GM19455 (cell line): ENCODE measurements around the gene IL4.
"Not testable (repeated sequence)": the region's sequence is repeated elsewhere in the genome, so short reads cannot be mapped to it uniquely, and the experiment has no call there.

Experiments
- ATAC-seq: cut with Tn5 transposase; IDR thresholded peaks from one replicate; pipeline ENCODE4 v1.9.1; 2021; ENCODE audit not compliant: unreplicated experiment

The IL4 gene

GRCh38 chr5:132689513-132689912 is 15.7 kb downstream of the IL4 start:
- ATAC-seq: no peak

- no peak for ATAC-seq
These were observed 16.4 kb downstream of the IL4 start for GRCh38 chr5:132690156-132690555.

GRCh38 chr5:132691755-132692631 is 18.2 kb downstream of the IL4 start:
- not testable (repeated sequence) for ATAC-seq

GRCh38 chr5:132692632-132692967 is 18.8 kb downstream of the IL4 start:
- no peak for ATAC-seq

- ATAC-seq: no peak
These were observed 22.2 kb downstream of the IL4 start for GRCh38 chr5:132695956-132696355.

GRCh38 chr5:132704875-132705274 is 31.1 kb downstream of the IL4 start:
- ATAC-seq: no peak

- no peak for ATAC-seq
These were observed 34.9 kb downstream of the IL4 start for GRCh38 chr5:132708645-132709044.

GRCh38 chr5:132714456-132715307 is 40.9 kb downstream of the IL4 start:
- no peak for ATAC-seq

- no peak for ATAC-seq
These were observed 44.9 kb downstream of the IL4 start for GRCh38 chr5:132718544-132719312.

GRCh38 chr5:132725745-132726144 is 52.0 kb downstream of the IL4 start:
- no peak for ATAC-seq

GRCh38 chr5:132729896-132730295 is 56.1 kb downstream of the IL4 start:
- no peak for ATAC-seq
